GOT3 (cell line): Measurements from ENCODE around the gene GIPC2.
"Not testable (repeated sequence)": the region's sequence is repeated elsewhere in the genome, so short reads cannot be mapped to it uniquely, and the experiment has no call there.

Experiments
- DNase-seq: peaks from one replicate; lab custom pipeline; 2025; ENCODE audit warnings: mixed read lengths; lab: John Stamatoyannopoulos, UW

Gene GIPC2

GRCh38 chr1:78068681-78069283, 23.0 kb downstream of the GIPC2 start:
- no peak for DNase-seq

DNA sequence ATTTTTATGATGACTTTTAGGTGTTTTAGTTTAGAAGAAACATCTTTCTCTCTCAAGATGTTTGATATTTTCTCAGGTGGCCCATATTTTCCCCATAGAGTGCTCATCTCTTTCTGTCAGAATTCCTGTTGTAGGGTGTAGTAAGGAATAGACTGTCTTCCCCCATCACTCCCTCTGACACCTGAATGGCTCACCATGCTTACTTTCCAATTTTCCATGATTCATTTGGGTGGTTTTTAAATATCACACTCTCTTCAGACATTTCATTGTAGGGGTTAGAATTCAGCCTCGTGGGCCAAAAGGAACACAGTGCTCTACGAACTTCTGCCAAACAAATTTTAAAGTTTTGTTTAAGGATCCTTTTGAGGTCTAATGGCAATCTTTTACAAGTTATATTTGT, 24.0 kb downstream of the GIPC2 start:
- no peak for DNase-seq

DNA sequence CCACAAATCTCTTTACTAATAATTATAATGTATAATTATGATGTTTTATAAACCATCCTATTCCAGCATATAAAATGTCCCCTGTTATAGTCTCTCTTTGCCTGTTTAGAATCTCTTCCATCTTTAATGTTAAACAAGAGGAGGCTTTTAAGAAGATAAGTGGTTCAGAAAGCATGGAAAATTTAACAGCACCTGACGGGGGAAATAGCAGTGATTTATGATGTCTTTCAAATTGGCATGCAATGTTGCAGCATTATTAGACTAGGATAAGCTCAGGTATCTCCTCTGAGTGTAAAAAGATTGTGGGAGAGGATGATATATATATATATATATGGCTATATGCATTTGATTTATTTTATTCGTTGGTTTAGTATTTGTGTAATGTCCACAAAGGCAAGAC, 24.4 kb downstream of the GIPC2 start:
- DNase-seq: no peak

- DNase-seq: no peak
Observed at GRCh38 chr1:78070758-78071157, 25.0 kb downstream of the GIPC2 start.

DNA sequence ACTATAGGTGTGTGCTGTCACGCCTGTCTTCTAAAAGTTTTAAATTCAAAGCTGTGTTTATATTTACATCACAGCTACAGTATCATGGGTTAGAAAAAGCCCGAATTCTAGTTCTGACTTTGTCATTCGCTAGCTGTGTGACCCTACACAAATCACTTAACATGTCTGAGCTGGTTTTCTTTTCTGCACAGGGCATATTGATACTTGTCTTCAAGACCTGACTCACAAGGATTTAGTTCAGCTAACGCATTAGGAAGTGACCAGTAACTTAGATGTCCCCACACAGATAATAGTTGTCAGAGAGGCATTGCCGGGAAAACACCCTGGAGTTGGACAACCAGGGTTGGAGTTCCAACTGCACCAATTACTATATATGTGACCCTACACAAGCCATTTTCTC, 25.9 kb downstream of the GIPC2 start:
- DNase-seq: no peak

DNA sequence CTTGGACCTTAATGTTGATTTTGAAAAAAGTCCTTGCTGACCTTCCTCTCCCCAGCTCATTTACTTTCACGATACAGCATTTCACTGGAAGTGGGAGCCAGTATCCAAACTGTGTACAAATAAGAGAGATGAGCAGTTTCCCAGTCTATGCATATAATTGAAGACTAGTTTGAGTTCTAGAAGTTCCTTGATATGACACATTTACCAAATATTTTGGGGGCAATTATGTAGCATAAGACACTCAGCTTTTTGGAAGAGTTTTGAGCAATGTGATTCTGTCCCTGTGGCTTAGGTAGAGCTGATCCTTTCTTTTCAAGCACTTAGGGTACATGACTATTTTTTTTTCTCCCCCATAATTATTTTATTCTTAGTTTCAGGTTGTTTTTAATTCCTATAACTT, 26.4 kb downstream of the GIPC2 start:
- no peak for DNase-seq

- DNase-seq: no peak
Observed at GRCh38 chr1:78073441-78073840, 27.7 kb downstream of the GIPC2 start.

GRCh38 chr1:78075621-78076020, 29.9 kb downstream of the GIPC2 start:
- DNase-seq: no peak

DNA sequence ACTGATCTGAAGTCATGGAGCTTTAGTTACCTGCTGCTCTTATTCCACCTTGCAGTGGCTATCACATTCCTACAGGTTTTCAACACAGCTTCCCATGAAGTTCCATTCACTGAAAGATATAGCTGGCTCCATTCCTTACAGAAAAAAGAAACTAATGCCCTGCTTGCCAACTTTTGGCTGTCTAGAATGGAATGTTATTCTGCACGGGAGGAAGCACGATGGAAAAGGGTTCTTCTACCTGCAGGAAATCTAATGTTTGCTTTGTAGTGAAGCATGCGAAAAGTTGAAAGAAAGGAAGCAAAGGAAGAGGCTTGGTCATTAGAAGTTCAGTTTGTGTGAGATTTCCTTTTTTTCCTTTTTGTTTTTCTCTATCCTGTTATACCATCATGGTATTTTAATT, 32.6 kb downstream of the GIPC2 start:
- no peak for DNase-seq

GRCh38 chr1:78079580-78079979, 33.8 kb downstream of the GIPC2 start:
- no peak for DNase-seq

- no peak for DNase-seq
Observed at GRCh38 chr1:78080767-78081166, 35.0 kb downstream of the GIPC2 start.

- no peak for DNase-seq
Observed at GRCh38 chr1:78081980-78082860, 36.5 kb downstream of the GIPC2 start.

DNA sequence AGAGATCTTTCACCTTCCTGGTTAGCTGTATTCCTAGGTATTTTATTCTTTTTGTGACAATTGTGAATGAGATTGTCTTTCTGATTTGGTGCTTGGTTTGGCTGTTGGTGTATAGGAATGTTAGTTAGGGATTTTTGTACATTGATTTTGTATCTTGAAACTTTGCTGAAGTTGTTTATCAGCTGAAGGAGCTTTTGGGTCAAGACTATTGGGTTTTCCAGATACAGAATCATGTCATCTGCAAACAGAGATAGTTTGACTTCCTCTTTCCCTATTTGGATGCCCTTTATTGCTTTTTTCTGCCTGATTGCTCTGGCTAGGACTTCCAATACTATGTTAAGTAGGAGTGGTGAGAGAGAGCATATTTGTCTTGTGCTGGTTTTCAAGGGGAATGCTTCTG, 38.9 kb downstream of the GIPC2 start:
- not testable (repeated sequence) for DNase-seq

- DNase-seq: no peak
Observed at GRCh38 chr1:78086697-78087096, 40.9 kb downstream of the GIPC2 start.

GRCh38 chr1:78088015-78088414, 42.2 kb downstream of the GIPC2 start:
- DNase-seq: no peak

DNA sequence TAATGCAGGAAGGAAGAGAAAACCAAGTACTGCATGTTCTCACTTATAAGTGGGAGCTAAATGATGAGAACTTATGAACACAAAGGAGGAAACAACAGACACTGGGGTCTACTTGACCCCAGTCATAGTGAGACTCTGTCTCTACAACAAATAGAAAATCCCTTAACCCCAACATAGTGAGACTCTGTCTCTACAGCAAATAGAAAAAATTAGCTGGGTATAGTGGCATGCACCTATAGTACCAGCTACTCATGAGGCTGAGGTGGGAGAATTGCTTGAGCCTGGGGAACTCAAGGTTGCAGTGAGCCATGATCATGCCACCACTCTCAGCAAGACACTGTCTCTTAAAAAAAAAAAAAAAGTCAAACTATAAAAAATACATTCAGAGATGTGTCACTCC, 42.7 kb downstream of the GIPC2 start:
- DNase-seq: no peak

- DNase-seq: no peak
Observed at GRCh38 chr1:78089010-78089409, 43.2 kb downstream of the GIPC2 start.

- no peak for DNase-seq
Observed at GRCh38 chr1:78090472-78091133, 44.8 kb downstream of the GIPC2 start.

DNA sequence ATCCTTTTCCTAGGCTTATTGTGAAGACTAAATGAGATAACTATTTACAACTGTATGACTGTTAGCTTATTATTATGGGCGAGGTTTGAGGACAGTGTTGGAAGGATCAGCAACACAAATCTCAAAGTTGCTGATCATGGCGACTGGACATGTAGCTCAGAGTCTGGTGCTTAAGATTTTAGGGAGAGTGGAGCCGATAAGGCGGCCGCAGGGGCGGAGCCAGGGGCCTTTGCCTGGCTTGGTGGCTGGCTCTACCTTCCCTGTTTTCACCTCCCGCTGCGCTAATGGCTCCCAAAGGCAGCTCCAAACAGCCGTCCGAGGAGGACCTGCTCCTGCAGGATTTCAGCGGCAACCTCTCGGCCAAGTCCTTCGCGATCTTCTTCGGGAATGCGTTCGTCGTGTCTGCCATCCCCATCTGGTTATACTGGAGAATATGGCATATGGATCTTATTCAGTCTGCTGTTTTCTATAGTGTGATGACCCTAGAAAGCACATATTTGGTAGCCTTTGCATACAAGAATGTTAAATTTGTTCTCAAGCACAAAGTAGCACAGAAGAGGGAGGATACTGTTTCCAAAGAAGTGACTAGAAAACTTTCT, 45.5 kb downstream of the GIPC2 start:
- DNase-seq: no peak

DNA sequence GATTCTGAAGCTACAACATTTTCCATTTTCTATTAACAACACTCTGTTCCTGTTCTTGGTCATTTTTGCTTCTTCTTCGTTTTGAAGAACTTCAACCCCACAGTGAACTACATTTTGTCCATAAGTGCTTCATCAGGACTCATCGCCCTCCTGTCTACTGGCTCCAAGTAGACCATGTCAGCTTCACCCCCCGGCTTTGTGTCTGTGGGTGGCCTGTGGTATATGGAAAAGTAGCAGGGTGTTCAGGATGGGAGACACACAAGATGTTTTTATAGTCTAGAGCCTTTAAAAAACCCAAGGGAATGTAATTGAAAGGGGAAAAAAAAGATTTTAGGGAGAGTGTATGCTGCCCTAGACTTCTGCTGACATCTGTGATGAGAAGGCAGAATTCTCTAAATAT, 46.1 kb downstream of the GIPC2 start:
- DNase-seq: no peak

DNA sequence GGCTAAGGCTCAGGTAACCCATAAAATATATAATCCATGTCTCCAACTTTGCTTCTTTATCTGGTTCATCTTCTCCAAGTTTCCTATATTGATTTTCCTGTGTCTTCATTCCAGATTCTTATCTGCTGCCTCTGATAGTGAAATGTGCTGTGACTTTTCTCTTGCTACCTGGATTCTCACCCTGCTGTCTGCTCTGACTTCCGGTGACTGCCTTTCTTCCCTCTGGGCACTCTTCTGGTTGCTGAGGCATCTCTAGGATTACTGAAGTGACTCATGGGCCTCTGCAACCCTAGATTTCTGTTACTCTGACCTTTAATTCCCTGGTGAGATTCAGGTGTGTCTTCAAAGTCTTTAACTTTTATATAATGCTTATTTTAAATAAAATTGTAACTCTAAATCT, 46.9 kb downstream of the GIPC2 start:
- no peak for DNase-seq

GRCh38 chr1:78093560-78093959, 47.8 kb downstream of the GIPC2 start:
- DNase-seq: no peak

DNA sequence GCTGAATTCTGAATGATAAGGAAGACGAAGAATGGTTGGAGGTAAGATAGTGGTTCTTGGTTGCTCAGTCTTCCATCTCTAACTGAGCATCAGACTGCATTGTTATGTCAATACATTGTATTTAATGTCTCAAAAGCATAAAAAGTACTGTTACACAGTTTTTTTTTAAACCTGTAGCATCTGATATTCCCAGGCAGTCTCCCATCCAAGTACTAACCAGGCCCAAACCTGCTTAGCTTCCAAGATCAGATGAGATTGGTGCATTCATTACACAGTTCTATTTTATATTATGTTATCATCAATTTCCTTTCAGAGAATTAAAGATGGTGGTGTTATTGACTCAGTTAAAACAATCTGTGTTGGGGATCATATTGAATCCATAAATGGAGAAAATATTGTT, 48.9 kb downstream of the GIPC2 start:
- DNase-seq: no peak
